Activated T-cell treated with anti-CD3 and anti-CD28 coated beads, Interleukin-2, amount 50 U/mL, for 1 hour (primary cell): Measurements from ENCODE around the gene LARP1.
A peak's percentile ranks its signal among the peaks of the same experiment; 100 is the strongest.
"Not testable (repeated sequence)": the region's sequence is repeated elsewhere in the genome, so short reads cannot be mapped to it uniquely, and the experiment has no call there.

ENCODE experiments used
- DNase-seq: peaks from one replicate; pipeline ENCODE4 v3.0.0-alpha.2; 2020

Gene LARP1

DNA sequence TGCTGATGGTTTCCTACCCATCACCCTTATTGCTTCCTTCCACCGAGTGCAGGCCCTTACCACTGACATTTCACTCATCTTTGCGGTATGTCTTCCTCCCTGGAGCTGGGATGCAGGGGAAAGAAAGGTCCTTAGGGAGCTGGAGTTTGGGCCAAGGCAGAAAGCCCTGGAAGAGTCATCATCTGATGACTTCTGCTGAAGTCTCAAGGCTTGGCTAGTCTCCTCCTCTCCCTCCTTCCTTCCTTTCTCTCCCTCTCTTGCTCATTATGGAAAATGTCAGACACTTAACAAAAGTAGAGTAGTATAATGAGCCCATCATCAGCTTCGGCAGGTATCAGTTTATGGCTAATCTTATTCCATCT, 40.0 kb downstream of the LARP1 start:
- DNase-seq = no peak

DNA sequence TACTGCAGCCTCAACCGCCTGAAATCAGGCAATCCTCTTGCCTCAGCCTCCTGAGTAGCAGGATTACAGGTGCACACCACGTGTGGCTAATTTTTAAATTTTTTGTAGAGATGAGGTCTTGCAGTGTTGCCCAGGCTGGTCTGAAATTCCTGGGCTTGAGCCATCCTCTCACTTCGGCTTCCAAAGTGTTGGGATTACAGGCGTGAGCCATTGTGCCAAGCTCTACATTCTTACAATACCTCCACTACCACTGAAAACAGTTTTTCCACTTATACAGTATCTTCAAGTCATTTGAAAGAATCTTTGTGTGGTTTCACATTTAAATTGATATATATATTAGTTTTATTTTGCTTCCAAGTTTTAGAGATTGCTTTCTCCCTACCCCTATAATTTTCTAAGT, 42.6 kb downstream of the LARP1 start:
- no peak for DNase-seq

DNA sequence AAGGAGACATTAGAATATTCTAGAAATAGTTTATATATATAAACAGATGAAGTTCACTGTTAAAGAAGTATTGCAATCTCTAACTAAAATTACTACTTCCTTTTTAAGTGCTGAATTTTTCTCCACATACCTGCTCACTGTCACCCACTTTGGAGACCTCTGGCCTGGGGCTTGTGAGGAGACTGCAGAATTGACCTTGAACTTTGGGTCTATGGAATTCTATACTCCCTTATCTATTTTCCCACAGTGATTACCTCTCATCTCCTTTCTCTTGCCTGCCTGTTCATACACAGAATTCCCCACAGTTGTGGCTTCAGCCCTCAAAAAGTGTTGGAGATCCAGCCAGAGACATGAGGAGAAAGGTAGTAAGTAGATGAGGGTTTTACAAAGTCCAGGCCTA, 45.4 kb downstream of the LARP1 start:
- no peak for DNase-seq

DNA sequence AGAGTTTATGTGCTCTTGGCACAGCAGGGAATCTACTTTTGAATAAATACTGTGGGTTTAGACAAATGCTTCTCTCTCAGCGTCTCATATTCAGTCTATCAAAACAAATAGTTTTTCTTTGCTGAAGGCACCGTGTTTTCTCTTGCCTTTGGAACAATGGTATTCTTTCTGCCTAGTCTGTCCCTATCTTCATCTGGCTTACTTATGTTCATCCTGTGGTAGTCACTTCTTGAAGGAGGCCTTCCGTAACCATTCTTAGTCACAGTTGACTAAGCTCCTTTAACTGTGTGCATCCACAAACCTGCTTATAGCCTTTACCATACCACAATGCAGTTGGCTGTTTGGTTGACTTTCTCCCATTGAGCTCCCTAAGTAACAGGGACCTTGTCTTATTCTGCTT, 45.9 kb downstream of the LARP1 start:
- no peak for DNase-seq

DNA sequence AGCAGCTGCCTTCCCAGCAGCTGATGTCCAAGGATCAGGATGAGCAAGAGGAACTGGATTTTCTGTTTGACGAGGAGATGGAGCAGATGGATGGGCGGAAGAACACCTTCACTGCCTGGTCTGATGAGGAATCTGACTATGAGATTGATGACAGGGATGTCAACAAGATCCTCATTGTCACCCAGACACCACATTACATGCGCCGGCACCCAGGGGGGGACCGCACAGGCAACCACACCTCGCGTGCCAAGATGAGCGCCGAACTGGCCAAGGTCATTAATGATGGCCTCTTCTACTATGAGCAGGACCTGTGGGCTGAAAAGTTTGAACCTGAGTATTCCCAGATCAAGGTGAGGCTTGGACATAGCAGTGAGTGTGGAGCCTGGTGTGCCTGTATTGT, 46.9 kb downstream of the LARP1 start:
- DNase-seq = no peak

DNA sequence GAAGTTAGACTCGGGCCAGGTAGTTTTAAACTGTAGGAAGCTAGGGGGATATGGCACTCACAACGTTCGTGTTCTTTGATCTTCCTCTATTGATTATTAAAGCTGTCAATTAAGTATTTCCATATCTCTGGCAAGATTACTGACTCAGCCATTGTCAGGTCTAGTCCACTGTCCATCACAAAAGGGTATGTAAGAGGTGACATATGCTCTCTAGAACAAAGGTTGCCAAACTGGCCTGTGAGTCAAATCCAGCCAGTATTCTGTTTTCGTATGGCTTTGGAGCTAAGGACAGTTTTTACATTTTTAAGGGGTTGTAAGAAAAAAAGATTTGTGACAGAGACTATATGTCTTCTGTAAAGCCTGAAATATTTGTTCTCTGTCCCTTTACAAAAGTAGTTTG, 51.0 kb downstream of the LARP1 start:
- no peak for DNase-seq

DNA sequence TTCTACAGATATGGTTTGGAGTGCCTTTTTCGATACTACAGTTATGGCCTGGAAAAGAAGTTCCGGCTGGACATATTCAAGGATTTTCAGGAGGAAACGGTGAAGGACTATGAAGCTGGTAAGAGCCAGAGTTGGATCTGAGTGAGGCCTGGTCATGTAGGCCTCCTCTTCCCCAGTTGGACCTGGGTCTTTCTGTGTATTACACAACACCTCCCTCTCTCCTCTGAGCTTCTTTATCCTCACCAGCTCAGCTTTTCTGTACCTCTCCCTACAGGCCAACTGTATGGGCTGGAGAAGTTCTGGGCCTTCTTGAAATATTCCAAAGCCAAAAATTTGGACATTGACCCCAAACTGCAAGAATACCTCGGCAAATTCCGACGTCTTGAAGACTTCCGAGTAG, 56.1 kb downstream of the LARP1 start:
- DNase-seq = no peak

DNA sequence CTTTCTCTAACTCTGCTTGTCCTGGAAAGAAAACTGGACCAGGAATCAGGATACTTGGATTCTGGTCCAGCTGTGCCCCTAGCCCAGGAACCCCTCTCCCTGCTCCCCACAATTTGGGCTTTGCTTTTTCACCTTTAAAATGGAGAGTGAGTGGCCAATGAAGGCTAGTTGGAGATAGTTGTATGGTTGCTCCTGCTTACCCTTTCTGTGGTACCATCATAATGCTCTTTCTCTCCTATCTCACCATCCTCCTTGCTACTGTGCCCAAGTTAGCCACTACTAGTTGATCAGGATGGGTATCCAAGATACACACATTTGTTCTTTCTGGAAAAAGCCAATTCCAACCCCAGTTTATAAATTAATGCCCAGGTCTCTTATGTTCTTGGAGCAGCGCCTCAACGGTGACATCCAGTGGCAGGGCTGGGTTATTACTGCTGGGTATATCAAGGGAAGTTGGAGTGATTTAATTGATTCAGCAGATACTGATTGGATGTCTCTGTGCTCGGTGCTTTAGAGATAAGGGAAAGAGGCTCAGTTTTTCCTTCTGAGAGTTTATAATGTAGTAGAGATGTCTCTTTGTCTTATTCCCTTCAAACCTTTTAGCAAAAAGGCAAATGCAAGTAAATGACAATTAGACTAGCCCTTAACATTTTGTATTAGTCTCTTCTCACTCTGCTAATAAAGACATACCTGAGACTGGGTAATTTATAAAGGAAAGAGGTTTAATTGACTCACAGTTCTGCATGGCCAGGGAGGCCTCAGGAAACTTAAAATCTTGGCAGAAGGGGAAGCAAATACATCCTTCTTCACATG, 56.7 kb downstream of the LARP1 start:
- peak; percentile 74 for DNase-seq

DNA sequence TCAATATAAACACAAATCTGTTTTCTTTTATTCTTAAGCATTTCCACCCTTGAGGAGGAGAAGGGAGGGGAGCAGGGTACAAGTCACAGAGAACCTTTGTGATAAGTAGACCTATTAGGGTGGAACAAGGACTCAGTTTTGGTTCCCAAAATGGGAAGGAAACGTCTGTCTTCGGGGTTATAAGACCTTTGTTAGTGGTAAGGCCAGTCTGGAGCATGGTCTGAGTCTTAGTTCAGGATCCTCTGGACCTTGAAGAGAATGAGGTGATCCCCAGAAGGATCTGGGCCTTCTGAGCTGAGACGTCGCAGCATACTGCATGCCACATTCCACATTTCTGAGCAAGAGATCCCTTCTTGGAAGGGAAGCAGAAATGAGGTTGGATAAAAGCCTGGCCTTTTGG, 58.0 kb downstream of the LARP1 start:
- no peak for DNase-seq

DNA sequence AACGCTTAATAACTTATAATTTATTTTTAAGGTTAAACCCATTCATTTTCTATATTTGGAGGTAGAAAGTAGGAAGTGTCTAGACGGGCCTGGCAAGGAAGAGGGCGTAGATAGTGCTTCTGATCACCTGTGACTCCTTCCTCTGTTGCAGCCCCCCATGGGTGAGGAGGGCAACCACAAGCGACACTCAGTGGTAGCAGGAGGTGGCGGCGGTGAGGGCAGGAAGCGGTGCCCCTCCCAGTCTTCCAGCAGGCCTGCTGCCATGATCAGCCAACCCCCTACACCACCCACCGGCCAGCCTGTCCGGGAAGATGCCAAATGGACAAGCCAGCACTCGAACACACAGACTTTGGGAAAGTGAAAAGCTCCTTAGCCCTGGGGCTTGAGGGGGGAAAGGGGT, 58.6 kb downstream of the LARP1 start:
- peak; percentile 50 for DNase-seq

DNA sequence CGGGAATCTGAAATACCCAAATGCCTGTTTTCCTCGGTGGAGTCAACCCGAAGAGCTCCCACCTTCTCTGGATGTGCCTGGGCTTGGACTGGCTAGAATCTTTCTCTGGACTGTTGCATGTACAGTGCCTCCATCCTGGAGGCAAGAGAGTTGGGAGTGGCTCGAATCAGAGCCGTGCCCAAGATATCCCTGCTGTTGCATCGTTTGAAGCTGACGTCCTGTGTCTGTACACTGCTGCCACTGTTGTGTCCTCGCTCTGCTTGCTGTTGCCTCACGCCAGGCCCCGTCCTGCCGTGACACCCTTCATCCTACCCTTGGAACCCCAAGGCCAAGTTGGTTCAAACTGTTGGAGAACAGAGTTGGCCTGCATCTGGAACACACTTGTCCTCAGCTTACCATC, 59.8 kb downstream of the LARP1 start:
- no peak for DNase-seq

DNA sequence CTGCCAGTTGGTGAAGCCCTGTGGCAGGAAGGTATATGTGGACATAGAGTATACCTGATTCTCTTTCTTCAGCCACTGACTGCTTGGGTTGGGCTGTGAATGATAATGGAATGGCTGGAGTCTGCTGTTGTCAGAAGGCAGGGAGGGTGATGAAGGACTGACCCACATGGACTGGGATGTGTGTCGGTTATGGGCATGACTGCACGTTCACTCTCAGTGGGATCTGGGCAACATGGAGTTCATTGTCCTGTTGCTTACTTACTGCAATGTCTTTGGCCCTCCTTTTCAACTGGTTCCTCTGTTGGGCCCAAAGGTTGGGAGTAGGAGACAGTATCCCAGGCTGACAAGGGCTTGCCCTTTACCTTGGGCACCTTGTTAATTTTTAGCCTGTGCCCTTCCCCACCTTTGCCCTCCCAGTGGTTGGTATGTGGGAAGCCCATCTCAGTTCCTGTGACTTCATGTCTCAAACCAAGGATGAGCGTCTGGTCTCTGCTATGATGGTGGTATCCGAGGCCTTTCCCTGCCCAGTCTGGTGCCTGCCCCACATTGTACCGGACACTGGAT, 60.6 kb downstream of the LARP1 start:
- DNase-seq = no peak

DNA sequence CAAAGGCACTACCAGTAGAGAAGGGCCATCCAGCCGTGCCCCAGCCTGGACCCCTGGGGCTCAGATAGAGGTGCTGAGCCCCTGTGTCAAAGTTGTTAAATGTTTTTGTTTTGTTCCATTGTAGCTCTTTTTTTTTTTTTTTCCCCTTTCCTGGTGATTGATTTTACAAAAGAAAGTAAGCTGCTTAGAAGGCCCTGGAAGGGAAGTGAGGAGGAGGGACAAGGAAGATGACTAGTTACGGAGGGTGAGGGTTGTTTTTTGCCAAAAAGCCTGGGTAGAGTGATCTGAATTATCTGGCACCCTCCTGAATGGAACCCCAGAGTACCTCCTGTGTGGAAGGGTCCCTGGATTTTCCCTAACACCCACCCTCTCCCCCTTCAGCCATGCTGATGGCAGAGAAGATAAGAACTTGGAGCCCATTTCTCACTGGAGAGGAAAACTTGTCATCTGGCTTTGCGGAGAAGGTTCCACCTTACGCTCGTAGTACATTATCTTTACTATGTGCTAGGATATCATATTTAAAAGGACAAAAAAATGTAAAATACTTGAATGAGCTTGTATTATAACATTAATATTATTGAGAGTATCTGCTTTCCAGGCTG, 61.8 kb downstream of the LARP1 start:
- no peak for DNase-seq

DNA sequence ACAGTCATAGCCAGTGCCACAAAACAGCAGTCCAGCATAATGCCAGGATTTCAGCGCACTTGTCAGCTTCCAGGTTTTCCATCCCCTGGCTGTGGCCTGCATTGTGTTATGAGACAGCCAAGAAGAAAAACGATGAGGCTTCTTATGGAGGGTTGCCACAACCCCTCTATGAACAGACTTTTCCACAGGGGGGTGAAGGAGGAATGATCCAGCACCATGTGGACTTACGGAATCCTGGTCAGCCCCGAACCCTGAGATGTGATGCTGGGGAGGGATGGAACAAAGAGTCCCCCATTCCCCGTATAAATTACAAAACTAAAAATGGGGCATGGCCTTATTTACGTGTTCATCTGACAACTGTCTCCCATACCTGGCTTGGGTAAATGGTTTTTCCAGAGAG, 62.6 kb downstream of the LARP1 start:
- DNase-seq = no peak

DNA sequence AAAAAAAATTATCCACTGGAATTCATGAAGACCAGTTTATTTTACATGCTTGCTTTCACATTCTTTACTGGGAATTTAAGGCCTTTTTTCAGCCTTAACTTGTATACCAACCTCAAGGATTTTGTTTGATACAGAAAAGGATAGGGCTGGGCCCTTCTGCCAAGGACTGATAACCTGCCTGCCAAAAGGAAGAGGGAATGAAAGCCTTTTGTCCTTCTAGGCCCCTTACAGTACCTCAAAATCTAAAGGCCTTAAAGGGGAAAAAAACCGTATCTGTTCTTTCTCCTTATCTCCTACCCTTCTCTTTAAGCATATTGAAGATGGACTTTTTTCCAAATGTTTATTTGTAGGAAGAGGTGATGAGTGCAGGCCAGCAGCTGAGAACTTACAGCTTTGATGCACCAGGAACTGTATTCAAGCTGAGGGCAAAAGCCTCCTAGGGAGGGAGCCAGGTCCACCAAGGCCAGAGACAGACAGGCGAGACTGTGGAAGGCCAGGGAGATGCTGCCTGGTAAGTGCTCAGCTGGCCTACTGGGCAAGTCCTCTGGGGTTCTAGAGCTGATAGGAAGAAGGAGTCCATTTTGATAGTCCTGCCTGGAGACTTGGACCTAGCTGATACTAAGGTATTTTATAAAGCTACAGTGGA, 63.4 kb downstream of the LARP1 start:
- DNase-seq = no peak

DNA sequence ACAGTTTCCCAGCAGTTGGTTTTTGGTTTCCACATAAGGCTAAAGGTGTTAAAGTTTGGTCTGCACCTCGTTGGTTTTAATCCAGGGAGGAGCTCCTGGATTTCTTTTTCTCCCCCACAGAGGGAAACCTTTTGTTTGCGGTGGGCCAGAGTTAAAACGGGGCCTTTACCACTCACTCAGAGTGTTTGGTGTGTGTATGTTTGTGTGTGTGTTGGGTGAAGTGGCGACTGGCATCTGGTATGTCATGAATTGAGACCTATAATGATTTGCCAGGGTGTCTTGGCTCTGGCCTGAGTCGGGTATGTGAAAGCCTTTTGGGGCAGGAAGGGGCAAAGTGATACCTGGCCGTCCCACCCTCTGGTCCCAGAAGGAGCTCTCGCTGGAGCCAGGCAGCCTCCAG, 64.4 kb downstream of the LARP1 start:
- DNase-seq = no peak

DNA sequence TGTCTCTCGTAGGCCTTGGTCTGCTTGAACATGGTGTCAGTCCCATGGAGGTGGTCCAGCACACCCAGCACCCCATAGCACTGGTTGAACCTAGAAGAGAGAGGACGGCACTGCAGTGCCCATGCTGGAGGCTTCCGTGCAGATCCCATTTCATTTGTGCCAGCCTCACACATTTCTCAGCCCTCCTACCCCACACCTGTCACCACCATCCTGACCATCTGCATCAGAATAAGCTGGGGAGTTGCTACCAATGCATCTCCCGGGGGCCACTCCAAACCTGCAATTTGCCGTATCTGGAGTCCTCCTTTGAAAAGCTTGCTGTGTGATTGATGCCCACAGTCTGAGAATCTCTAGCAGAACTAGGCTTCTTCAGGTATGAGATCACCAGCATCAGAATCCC, 65.2 kb downstream of the LARP1 start:
- no peak for DNase-seq

DNA sequence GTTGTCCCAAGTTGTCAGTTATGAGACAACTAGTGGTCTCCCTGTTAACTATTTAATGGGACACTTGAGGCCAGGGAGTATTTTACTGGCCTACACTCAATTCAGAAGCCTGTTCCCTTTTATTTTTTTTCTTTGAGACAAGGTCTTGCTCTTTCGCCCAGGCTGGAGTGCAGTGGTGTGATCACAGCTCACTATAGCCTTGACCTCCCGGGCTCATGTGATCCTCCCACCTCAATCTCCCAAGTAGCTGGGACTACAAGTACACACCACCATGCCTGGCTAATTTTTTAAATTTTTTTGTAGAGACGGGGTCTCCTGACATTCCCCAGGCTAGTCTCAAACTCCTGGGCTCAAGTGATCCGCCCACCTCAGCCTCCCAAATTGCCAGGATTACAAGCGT, 67.7 kb downstream of the LARP1 start:
- not testable (repeated sequence) for DNase-seq

DNA sequence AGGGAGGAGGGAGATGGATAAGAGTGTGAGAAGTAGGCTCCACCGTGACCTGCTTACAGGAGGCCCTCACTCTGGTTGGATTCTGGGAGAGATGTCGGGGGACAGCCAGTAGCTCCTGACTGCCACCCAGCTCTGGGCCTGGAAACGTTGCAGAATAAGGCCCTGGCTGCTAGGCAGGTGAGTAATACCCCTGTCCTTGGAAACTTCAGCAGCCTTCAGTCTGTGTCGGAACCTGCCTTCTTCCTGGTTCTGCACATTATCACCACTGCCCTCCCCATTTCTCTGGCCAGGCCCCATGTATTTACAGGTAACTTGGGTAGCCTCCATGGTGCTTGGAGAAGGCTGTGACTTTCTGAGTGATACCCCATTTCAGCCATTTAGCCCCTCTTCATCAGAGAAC, 68.4 kb downstream of the LARP1 start:
- DNase-seq = no peak

DNA sequence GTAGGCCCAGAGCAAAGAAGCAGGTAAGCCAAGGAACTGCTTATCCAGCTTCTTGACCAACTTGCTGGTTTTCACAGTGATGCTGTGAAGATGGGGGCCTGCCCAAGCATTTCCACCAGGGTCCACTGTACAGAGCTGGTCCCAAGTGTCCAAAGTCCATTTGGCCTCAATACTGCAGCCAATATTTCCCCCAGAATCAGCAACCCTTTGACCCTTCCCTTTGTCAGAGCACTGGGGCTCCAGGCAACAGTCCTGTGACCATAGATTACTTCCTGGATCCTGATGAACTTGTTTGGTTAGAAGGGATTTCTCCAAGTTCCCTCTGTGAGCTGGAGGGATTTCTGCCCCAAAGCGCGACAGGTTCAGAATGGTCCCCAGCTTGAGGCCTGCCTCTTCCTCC, 68.9 kb downstream of the LARP1 start:
- DNase-seq = no peak

DNA sequence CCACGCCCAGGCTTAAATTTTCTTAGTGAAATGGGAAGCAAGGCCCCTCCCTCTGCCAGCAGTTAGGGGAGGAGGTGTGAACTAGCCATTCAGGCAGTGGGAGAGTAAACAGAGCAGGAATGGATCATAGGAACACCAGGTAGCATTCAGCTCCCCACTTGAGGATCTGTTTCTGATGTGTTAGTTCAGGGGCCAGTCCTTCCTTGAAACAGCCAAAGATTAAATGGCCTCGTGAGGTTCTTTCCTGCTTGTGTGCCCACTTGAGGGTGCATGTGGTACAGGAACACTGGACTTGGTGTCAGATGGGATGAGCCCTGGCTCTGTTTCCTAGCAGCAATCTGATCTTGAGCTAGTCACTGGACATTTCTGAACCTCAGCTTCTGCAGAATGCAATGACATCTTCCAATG, 74.0 kb downstream of the LARP1 start:
- no peak for DNase-seq

DNA sequence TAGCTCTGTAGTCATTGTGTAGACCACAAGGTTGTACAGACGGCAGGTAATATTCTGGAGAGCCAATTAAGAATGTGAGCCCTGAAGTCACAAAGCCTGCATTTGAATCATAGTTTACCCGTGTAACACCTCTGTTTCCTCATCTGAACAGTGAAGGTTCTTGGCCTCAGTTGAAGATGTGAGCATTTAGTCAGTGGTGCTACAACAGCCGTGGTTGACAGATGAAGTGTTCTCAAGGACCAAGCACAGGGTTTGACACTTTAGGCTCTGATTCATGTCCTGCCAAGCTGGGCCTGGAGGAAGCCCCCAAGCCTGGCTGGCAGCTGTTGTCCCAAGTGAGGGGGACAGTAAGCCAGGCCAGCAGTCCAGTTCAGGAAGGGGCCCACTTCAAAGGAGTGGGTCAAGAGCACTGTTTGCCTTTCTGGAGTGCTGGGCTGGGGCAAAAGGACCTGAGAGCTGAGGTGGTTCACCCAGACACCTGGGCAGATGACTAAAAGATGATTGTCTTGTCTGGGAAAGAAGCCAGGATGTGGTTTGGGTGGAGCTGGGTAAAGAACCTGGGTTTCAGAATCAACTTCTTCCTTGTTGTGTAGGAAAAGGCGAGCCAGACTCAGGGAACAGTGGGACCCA, 74.5 kb downstream of the LARP1 start:
- DNase-seq = peak; percentile 46

DNA sequence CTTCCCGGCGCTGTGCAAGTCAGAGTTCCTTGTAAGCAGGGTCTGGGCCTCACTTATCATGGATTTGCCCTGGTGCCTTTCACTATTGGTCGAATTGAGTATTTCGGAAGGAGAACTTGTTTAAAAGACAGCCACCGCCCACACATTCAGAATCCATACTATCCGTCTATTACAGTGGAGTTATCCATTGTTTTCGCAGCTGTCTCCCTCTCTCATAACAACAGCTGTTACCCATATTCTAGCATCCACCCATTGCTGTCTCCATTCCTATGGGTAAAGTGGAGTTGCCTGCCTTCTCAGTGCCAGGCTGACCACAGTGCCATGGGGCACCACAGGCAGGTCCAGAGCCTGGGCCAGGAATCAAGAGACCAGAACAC, 75.0 kb downstream of the LARP1 start:
- DNase-seq = peak; percentile 28

DNA sequence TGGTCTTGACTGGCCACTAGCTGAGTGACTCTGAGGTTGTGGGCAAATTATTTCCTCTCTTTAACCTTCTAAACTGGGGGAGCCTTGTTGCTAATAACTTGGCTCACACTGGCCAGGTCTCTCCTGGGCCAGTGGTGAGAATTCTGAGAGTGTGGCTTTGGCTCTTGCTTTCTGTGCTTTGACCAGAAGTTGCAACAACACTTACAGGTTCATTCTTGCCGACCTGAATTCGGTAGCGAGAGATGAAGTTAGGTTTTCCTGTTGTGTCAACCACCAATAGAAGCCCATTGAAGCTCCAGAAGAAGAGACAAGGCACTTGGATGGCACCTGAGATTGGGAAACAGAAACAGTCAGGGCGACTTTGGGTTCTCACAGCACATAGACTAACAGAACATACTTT, 75.4 kb downstream of the LARP1 start:
- DNase-seq = no peak
